Measurements from ENCODE around the gene SERPINA10. TPM values are rescaled to one million over a fixed set of nuclear protein-coding genes. Genes with fewer than 3 reads are reported as not detected.

SERPINA10 gene
- total and polyA plus RNA-seq, 2 of the 13 experiments (the other 11 are each of a cell fraction or from before 2014, with no cell fraction given), result 20.1 to 20.2 TPM

DNA sequence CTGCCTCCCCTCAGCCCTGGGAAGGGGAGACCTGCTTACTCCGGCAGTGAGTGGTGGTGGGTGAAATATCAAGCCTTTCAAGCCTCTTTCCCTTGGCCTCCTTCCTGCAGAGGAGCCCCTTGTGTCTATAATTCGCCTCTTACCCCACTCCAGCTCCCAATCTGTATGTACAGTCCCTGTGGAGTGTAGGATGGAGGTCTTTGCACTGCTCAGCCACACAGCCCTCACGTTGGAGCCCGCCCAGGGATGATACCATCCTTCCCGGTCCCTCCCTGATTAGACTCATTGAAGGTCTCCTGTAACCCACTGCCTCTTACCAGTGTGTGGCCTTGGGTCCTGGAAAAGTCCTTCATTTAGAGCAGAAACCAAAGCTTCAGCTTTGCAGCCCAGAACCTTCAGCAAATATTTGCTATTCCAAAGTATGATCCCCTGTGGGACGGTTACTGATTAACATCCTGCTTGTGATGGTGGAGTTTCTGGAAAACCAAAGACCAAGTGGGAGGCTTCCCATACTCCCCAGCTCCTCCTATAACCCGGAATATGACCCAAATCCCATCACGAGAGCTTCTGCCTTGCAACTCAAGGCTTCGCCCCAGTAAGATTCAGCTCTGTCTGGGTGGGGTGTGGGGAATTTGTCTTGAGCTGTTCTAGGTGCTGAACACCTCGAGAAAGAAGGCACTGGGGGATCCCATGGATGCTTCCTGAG lies at the start of gene SERPINA10 (continued):
- TF ChIP-seq, protein P1, sequence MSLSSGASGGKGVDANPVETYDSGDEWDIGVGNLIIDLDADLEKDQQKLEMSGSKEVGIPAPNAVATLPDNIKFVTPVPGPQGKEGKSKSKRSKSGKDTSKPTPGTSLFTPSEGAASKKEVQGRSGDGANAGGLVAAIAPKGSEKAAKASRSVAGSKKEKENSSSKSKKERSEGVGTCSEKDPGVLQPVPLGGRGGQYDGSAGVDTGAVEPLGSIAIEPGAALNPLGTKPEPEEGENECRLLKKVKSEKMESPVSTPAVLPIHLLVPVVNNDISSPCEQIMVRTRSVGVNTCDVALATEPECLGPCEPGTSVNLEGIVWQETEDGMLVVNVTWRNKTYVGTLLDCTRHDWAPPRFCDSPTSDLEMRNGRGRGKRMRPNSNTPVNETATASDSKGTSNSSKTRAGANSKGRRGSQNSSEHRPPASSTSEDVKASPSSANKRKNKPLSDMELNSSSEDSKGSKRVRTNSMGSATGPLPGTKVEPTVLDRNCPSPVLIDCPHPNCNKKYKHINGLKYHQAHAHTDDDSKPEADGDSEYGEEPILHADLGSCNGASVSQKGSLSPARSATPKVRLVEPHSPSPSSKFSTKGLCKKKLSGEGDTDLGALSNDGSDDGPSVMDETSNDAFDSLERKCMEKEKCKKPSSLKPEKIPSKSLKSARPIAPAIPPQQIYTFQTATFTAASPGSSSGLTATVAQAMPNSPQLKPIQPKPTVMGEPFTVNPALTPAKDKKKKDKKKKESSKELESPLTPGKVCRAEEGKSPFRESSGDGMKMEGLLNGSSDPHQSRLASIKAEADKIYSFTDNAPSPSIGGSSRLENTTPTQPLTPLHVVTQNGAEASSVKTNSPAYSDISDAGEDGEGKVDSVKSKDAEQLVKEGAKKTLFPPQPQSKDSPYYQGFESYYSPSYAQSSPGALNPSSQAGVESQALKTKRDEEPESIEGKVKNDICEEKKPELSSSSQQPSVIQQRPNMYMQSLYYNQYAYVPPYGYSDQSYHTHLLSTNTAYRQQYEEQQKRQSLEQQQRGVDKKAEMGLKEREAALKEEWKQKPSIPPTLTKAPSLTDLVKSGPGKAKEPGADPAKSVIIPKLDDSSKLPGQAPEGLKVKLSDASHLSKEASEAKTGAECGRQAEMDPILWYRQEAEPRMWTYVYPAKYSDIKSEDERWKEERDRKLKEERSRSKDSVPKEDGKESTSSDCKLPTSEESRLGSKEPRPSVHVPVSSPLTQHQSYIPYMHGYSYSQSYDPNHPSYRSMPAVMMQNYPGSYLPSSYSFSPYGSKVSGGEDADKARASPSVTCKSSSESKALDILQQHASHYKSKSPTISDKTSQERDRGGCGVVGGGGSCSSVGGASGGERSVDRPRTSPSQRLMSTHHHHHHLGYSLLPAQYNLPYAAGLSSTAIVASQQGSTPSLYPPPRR (CRISPR knock-in tag; IDR thresholded peaks at IDR 0.05; ENCODE audit: borderline replicate concordance), result 0 out of 2 replicates have a peak, but pooled peaks have one; percentile 82
- TF ChIP-seq PAF1 (CRISPR knock-in tag; IDR thresholded peaks at IDR 0.05) (no peak), MTA3 (CRISPR knock-in tag; IDR thresholded peaks at IDR 0.05) (no peak), ZNF720 (CRISPR knock-in tag; IDR thresholded peaks at IDR 0.05) (no peak), ZSCAN30 (CRISPR knock-in tag; IDR thresholded peaks at IDR 0.05) (no peak), ETV6 (CRISPR knock-in tag; conservative IDR thresholded peaks at IDR 0.05) (no peak; the same call in 1 of the 2 replicates), ZNF282 (IDR thresholded peaks at IDR 0.05; ENCODE audit: partially characterized antibody) (no peak), JUND (CRISPR knock-in tag; IDR thresholded peaks at IDR 0.05) (no peak), ZBTB20 (CRISPR knock-in tag; IDR thresholded peaks at IDR 0.05; ENCODE audit: borderline replicate concordance, low read depth) (no peak; the same call in 1 of the 2 replicates), YEATS2 (CRISPR knock-in tag; IDR thresholded peaks at IDR 0.05; ENCODE audit: borderline replicate concordance) (peak; percentile 51; the same call in 1 of the 2 replicates), RORA (CRISPR knock-in tag; IDR thresholded peaks at IDR 0.05) (no peak), ZNF101 (CRISPR knock-in tag; IDR thresholded peaks at IDR 0.05; ENCODE audit: borderline replicate concordance, low read depth) (no peak), NONO (IDR thresholded peaks at IDR 0.05) (no peak), NONO (CRISPR knock-in tag; conservative IDR thresholded peaks at IDR 0.05) (peak; percentile 82; the same call in 1 of the 2 replicates), ZNF616 (CRISPR knock-in tag; IDR thresholded peaks at IDR 0.05; ENCODE audit: low read depth) (no peak), REL (CRISPR knock-in tag; conservative IDR thresholded peaks at IDR 0.05) (no peak), JUN (CRISPR knock-in tag; IDR thresholded peaks at IDR 0.05) (no peak), AGO1 (IDR thresholded peaks at IDR 0.05; ENCODE audit: low read depth, low read length, poor library complexity, severe bottlenecking) (no peak), ZNF761 (CRISPR knock-in tag; conservative IDR thresholded peaks at IDR 0.05) (peak; percentile 78; the same call in 1 of the 2 replicates)
- TF ChIP-seq, protein P2, sequence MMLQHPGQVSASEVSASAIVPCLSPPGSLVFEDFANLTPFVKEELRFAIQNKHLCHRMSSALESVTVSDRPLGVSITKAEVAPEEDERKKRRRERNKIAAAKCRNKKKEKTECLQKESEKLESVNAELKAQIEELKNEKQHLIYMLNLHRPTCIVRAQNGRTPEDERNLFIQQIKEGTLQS (CRISPR knock-in tag; IDR thresholded peaks at IDR 0.05), result no peak
- TF ChIP-seq, protein P3, sequence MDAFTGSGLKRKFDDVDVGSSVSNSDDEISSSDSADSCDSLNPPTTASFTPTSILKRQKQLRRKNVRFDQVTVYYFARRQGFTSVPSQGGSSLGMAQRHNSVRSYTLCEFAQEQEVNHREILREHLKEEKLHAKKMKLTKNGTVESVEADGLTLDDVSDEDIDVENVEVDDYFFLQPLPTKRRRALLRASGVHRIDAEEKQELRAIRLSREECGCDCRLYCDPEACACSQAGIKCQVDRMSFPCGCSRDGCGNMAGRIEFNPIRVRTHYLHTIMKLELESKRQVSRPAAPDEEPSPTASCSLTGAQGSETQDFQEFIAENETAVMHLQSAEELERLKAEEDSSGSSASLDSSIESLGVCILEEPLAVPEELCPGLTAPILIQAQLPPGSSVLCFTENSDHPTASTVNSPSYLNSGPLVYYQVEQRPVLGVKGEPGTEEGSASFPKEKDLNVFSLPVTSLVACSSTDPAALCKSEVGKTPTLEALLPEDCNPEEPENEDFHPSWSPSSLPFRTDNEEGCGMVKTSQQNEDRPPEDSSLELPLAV (CRISPR knock-in tag; conservative IDR thresholded peaks at IDR 0.05; ENCODE audit: low read depth), result no peak

Data from HepG2 (cell line).